Measurements from ENCODE around the gene ZBTB20. TPM values are rescaled to one million over a fixed set of nuclear protein-coding genes. Genes with fewer than 3 reads are reported as not detected.

The ZBTB20 gene
- total and polyA plus RNA-seq, 2 of the 4 experiments (the other 2 are of a cell fraction) = 0.75 to 14.7 TPM

DNA sequence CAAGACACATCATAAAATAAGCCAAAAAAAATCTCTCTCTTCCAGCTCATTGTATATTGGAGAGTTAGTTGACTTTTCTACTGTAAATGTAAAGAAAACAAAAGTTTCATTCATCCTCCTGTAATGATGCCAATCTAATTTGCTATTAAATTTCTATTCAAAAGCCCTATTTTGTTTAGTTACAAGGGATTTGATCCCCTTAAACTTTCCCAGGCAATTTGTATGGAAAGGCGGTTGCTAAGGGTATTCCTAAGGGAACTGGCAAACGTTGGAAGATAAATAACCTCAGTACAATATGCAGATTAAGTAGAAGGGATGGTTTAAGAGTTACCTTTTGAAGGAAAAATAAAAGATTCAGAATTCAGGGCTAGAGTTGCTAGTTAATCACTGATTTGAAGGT, 500.6 kb downstream of the ZBTB20 start:
- dilution Hi-C loops (cut with HindIII; ENCODE audit: low sequenced_read_pairs, unreplicated experiment) = no loop called here
- peaks cover 2% of the 10 kb centered on the region; the same call in 1 of the 2 replicates for H3K4me1 ChIP-seq (ENCODE audit: control insufficient read depth, insufficient read depth, low read length)

More for the DNA sequence above, 500.6 kb downstream of the ZBTB20 start:
- ChIA-PET CTCF (no interaction called here), POLR2A (ENCODE audit: unreplicated experiment) (no interaction called here)
- H2BK15ac ChIP-seq (ENCODE audit: low read depth, low read length) = peak overlapping the region; percentile 86; the same call in 1 of the 3 replicates
- no peaks in the 10 kb centered on the region for H3K9me1 ChIP-seq (ENCODE audit: insufficient read depth, low read length)
- intact Hi-C loops (cut with micrococcal nuclease) = no loop called here
- ATAC-seq (ENCODE audit: low read depth) (no peak), DNase-seq (no peak)
- no peak overlapping the region for H2AK5ac ChIP-seq (ENCODE audit: low read depth, low read length)
- no peak overlapping the region for H2AFZ ChIP-seq (replicated peaks; ENCODE audit: low read length, poor library complexity)
- H3K9me3 ChIP-seq (ENCODE audit: control insufficient read depth, insufficient read depth, low read length) = no peaks in the 10 kb centered on the region
- H2BK5ac ChIP-seq (ENCODE audit: low read depth, low read length, poor library complexity, severe bottlenecking) = no peak overlapping the region
- peak overlapping the region; percentile 83; the same call in 1 of the 2 replicates for H2BK20ac ChIP-seq (ENCODE audit: low read depth, low read length)
- no CpG with 5 or more reads among the region's 2 CpGs for WGBS, 2 experiments (ENCODE audit: extremely low coverage in 2 of 2, insufficient read length in 1 of 2)
- no peak overlapping the region for H3K27ac ChIP-seq (ENCODE audit: insufficient read depth, low read length)
- no peak overlapping the region for H3K4me2 ChIP-seq (ENCODE audit: low read depth, low read length)
- TF ChIP-seq MAZ (IDR thresholded peaks at IDR 0.05; ENCODE audit: borderline replicate concordance, low read depth, low read length) (no peak), NFE2L2 (IDR thresholded peaks at IDR 0.05; ENCODE audit: low read depth, low read length) (no peak), RCOR1 (IDR thresholded peaks at IDR 0.05; ENCODE audit: insufficient replicate concordance, low read length) (no peak), MXI1 (IDR thresholded peaks at IDR 0.05; ENCODE audit: borderline replicate concordance, low read depth, low read length) (no peak), POLR2A (IDR thresholded peaks at IDR 0.05; ENCODE audit: low read depth, low read length) (no peak), CHD1 (IDR thresholded peaks at IDR 0.05; ENCODE audit: low read depth, low read length) (no peak), RAD21 (IDR thresholded peaks at IDR 0.05; ENCODE audit: low read length) (no peak), RFX5 (IDR thresholded peaks at IDR 0.05; ENCODE audit: low read depth, low read length) (no peak), FOS (IDR thresholded peaks at IDR 0.05; ENCODE audit: low read depth, low read length) (no peak), MAFK (IDR thresholded peaks at IDR 0.05; ENCODE audit: low read depth, low read length) (no peak), BHLHE40 (IDR thresholded peaks at IDR 0.05; ENCODE audit: low read depth, low read length) (no peak), SMC3 (IDR thresholded peaks at IDR 0.05; ENCODE audit: low read depth, low read length) (no peak), CEBPB (IDR thresholded peaks at IDR 0.05; ENCODE audit: low read depth, low read length) (no peak)
- TF ChIP-seq, protein P1, sequence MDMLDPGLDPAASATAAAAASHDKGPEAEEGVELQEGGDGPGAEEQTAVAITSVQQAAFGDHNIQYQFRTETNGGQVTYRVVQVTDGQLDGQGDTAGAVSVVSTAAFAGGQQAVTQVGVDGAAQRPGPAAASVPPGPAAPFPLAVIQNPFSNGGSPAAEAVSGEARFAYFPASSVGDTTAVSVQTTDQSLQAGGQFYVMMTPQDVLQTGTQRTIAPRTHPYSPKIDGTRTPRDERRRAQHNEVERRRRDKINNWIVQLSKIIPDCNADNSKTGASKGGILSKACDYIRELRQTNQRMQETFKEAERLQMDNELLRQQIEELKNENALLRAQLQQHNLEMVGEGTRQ (IDR thresholded peaks at IDR 0.05; ENCODE audit: low read depth, low read length) = no peak
- TF ChIP-seq, protein P2, sequence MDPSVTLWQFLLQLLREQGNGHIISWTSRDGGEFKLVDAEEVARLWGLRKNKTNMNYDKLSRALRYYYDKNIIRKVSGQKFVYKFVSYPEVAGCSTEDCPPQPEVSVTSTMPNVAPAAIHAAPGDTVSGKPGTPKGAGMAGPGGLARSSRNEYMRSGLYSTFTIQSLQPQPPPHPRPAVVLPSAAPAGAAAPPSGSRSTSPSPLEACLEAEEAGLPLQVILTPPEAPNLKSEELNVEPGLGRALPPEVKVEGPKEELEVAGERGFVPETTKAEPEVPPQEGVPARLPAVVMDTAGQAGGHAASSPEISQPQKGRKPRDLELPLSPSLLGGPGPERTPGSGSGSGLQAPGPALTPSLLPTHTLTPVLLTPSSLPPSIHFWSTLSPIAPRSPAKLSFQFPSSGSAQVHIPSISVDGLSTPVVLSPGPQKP (IDR thresholded peaks at IDR 0.05; ENCODE audit: borderline replicate concordance, low read depth, low read length) = no peak
- TF ChIP-seq, protein P3, sequence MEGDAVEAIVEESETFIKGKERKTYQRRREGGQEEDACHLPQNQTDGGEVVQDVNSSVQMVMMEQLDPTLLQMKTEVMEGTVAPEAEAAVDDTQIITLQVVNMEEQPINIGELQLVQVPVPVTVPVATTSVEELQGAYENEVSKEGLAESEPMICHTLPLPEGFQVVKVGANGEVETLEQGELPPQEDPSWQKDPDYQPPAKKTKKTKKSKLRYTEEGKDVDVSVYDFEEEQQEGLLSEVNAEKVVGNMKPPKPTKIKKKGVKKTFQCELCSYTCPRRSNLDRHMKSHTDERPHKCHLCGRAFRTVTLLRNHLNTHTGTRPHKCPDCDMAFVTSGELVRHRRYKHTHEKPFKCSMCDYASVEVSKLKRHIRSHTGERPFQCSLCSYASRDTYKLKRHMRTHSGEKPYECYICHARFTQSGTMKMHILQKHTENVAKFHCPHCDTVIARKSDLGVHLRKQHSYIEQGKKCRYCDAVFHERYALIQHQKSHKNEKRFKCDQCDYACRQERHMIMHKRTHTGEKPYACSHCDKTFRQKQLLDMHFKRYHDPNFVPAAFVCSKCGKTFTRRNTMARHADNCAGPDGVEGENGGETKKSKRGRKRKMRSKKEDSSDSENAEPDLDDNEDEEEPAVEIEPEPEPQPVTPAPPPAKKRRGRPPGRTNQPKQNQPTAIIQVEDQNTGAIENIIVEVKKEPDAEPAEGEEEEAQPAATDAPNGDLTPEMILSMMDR (conservative IDR thresholded peaks at IDR 0.05; ENCODE audit: low read depth, low read length) = no peak
- no peak overlapping the region for H3K14ac ChIP-seq (replicated peaks; ENCODE audit: low read depth, low read length)
- no peak overlapping the region; the same call in 1 of the 2 replicates for H4K91ac ChIP-seq (ENCODE audit: insufficient read depth, low read depth, low read length)
- H2BK120ac ChIP-seq (ENCODE audit: low read depth, low read length) = peak overlapping the region; percentile 90; the same call in 1 of the 2 replicates
- H4K8ac ChIP-seq (ENCODE audit: low read depth in 2 of 2, low read length in 2 of 2) = no peak overlapping the region
- peak overlapping the region; percentile 17; the same call in 1 of the 2 replicates for H3K23ac ChIP-seq (ENCODE audit: low read depth, low read length)
- H3K79me1 ChIP-seq (ENCODE audit: low read depth in 1 of 2, low read length in 2 of 2) = no peaks in the 10 kb centered on the region
- peak overlapping the region; percentile 59; the same call in 1 of the 2 replicates for H3K18ac ChIP-seq (ENCODE audit: low read depth, low read length)
- no peaks in the 10 kb centered on the region for H3K36me3 ChIP-seq (ENCODE audit: control insufficient read depth, insufficient read depth, low read length)
- no peak overlapping the region for H2AK9ac ChIP-seq (replicated peaks; ENCODE audit: low read depth, low read length, poor library complexity)
- H4K20me1 ChIP-seq (ENCODE audit: insufficient read depth, low read length) = no peaks in the 10 kb centered on the region
- H3K9ac ChIP-seq (ENCODE audit: low read depth, low read length) = no peak overlapping the region
- no peak overlapping the region for H3K56ac ChIP-seq (ENCODE audit: extremely low read depth, insufficient read depth, low read length)
- no peak overlapping the region for H3K4me3 ChIP-seq (ENCODE audit: insufficient read depth, low read depth, low read length)
- no peaks in the 10 kb centered on the region for H3K27me3 ChIP-seq (ENCODE audit: control insufficient read depth, insufficient read depth, low read length)
- H4K5ac ChIP-seq (ENCODE audit: low read depth, low read length) = no peak overlapping the region; the same call in 1 of the 2 replicates
- BruUV-seq (replicated peaks) = no TSS peak
- no peak overlapping the region for H3K4ac ChIP-seq (ENCODE audit: low read depth, low read length)
- in situ Hi-C loops (cut with MboI; ENCODE audit: low sequenced_read_pairs) = no loop called here

Measured in IMR-90 (cell line).